IMR-90 (cell line): ENCODE results near the gene NR5A2. TPM values are rescaled to one million over a fixed set of nuclear protein-coding genes. Genes with fewer than 3 reads are reported as not detected.

Experiments used
- ATAC-seq: fragments of 200-7000 bp; cut with Tn5 transposase; 2 replicates; pipeline ENCODE4 v1.9.1; 2020; ENCODE audit warnings: low read depth, mild to moderate bottlenecking, moderate library complexity
- BruUV-seq: library from RNA; stranded (reverse); fragments of 400-500 nt; replicated peaks from 2 replicates; lab custom pipeline; 2021; lab: Mats Ljungman, UMichigan
- CTCF ChIA-PET: fragments of 300-600 bp; formaldehyde crosslinking; extraction: SDS; loops from one replicate; lab custom pipeline; 2021; ENCODE audit warnings: antibody characterized with exemption; lab: Yijun Ruan, JAX
- POLR2A ChIA-PET: fragments of 300-600 bp; sonication (Branson Sonifier 250); formaldehyde crosslinking; loops from one replicate; lab custom pipeline; 2022; ENCODE audit warnings: antibody characterized with exemption; ENCODE audit not compliant: unreplicated experiment; lab: Charles Lee
- DNase-seq: peaks from one replicate; pipeline ENCODE4 v3.0.0; 2013
- H2AFZ ChIP-seq: replicated peaks from 2 replicates; pipeline ENCODE3; 2013; ENCODE audit warnings: low read length, mild to moderate bottlenecking; ENCODE audit not compliant: poor library complexity
- H2AK5ac ChIP-seq: 2 replicates; pipeline ENCODE4 v1.6.1; 2013; ENCODE audit warnings: low read depth, low read length, inconsistent platforms
- H2AK9ac ChIP-seq: replicated peaks from 2 replicates; pipeline ENCODE3; 2013; ENCODE audit warnings: mild to moderate bottlenecking, low read depth, low read length, moderate library complexity; ENCODE audit not compliant: poor library complexity
- H2BK120ac ChIP-seq: 2 replicates; pipeline ENCODE4 v1.6.1; 2013; ENCODE audit warnings: low read depth, low read length, inconsistent platforms
- H2BK15ac ChIP-seq: 3 replicates; pipeline ENCODE4 v1.6.1; 2013; ENCODE audit warnings: low read depth, low read length, inconsistent platforms
- H2BK20ac ChIP-seq: 2 replicates; pipeline ENCODE4 v1.6.1; 2013; ENCODE audit warnings: low read depth, mild to moderate bottlenecking, inconsistent platforms, low read length, moderate library complexity
- H2BK5ac ChIP-seq: 2 replicates; pipeline ENCODE4 v1.6.1; 2013; ENCODE audit warnings: mild to moderate bottlenecking, low read depth, low read length, inconsistent platforms; ENCODE audit not compliant: poor library complexity, severe bottlenecking
- H3K14ac ChIP-seq: replicated peaks from 2 replicates; pipeline ENCODE4 v1.6.1; 2013; ENCODE audit warnings: low read depth, low read length, inconsistent platforms
- H3K18ac ChIP-seq: 2 replicates; pipeline ENCODE4 v1.6.1; 2013; ENCODE audit warnings: low read depth, low read length, control low read depth
- H3K23ac ChIP-seq: 2 replicates; pipeline ENCODE4 v1.6.1; 2013; ENCODE audit warnings: low read depth, low read length, inconsistent platforms
- H3K27ac ChIP-seq: 2 replicates; pipeline ENCODE4 v1.5.1; 2013; ENCODE audit warnings: mild to moderate bottlenecking, control low read depth, low read length; ENCODE audit not compliant: insufficient read depth
- H3K27me3 ChIP-seq: 2 replicates; pipeline ENCODE4 v1.6.1; 2013; ENCODE audit warnings: low read length; ENCODE audit not compliant: control insufficient read depth, insufficient read depth
- H3K36me3 ChIP-seq: 2 replicates; pipeline ENCODE4 v1.6.1; 2013; ENCODE audit warnings: low read length, mixed read lengths; ENCODE audit not compliant: control insufficient read depth, insufficient read depth
- H3K4ac ChIP-seq: 2 replicates; pipeline ENCODE4 v1.6.1; 2013; ENCODE audit warnings: low read depth, low read length, inconsistent platforms
- H3K4me1 ChIP-seq: 2 replicates; pipeline ENCODE4 v1.6.1; 2013; ENCODE audit warnings: low read length, mixed read lengths; ENCODE audit not compliant: control insufficient read depth, insufficient read depth
- H3K4me2 ChIP-seq: 2 replicates; pipeline ENCODE4 v1.6.1; 2013; ENCODE audit warnings: low read depth, mild to moderate bottlenecking, control low read depth, low read length, moderate library complexity
- H3K4me3 ChIP-seq: 2 replicates; pipeline ENCODE4 v1.5.1; 2013; ENCODE audit warnings: low read depth, mild to moderate bottlenecking, control low read depth, low read length, moderate library complexity; ENCODE audit not compliant: insufficient read depth
- H3K56ac ChIP-seq: 2 replicates; pipeline ENCODE4 v1.6.1; 2013; ENCODE audit warnings: low read length, inconsistent platforms; ENCODE audit not compliant: insufficient read depth; ENCODE audit errors: extremely low read depth
- H3K79me1 ChIP-seq, 2 experiments: 2 replicates each; pipeline ENCODE4 v1.6.1; 2013; ENCODE audit warnings: low read length in 2 of 2, inconsistent platforms in 1 of 2, low read depth in 1 of 2
- H3K9ac ChIP-seq: 2 replicates; pipeline ENCODE4 v1.6.1; 2013; ENCODE audit warnings: low read depth, low read length, control low read depth
- H3K9me1 ChIP-seq: 2 replicates; pipeline ENCODE4 v1.6.1; 2013; ENCODE audit warnings: low read length, inconsistent platforms; ENCODE audit not compliant: insufficient read depth
- H3K9me3 ChIP-seq: 2 replicates; pipeline ENCODE4 v1.6.1; 2013; ENCODE audit warnings: low read length; ENCODE audit not compliant: control insufficient read depth, insufficient read depth
- H4K20me1 ChIP-seq: 2 replicates; pipeline ENCODE4 v1.6.1; 2013; ENCODE audit warnings: low read length, inconsistent platforms; ENCODE audit not compliant: insufficient read depth
- H4K5ac ChIP-seq: 2 replicates; pipeline ENCODE4 v1.6.1; 2013; ENCODE audit warnings: mild to moderate bottlenecking, low read depth, low read length, control low read depth
- H4K8ac ChIP-seq, 2 experiments: 2 replicates each; pipeline ENCODE4 v1.6.1; 2013; ENCODE audit warnings: low read depth in 2 of 2, low read length in 2 of 2, control low read depth in 1 of 2, inconsistent platforms in 1 of 2
- H4K91ac ChIP-seq: 2 replicates; pipeline ENCODE4 v1.6.1; 2013; ENCODE audit warnings: low read depth, low read length, inconsistent platforms; ENCODE audit not compliant: insufficient read depth
- BHLHE40 ChIP-seq: fragments of 150-350 bp; IDR thresholded peaks from 2 replicates; pipeline ENCODE4 v1.6.1; 2016; ENCODE audit warnings: mild to moderate bottlenecking, low read depth, low read length
- CEBPB ChIP-seq: IDR thresholded peaks from 2 replicates; pipeline ENCODE4 v1.6.1; 2012; ENCODE audit warnings: low read depth, low read length, improper control_type of control experiment
- CHD1 ChIP-seq: IDR thresholded peaks from 2 replicates; pipeline ENCODE4 v1.6.1; 2012; ENCODE audit warnings: low read depth, low read length, improper control_type of control experiment
- CTCF ChIP-seq: conservative IDR thresholded peaks from 2 replicates; pipeline ENCODE4 v1.5.1; 2012; ENCODE audit warnings: mild to moderate bottlenecking, low read depth, low read length, improper control_type of control experiment
- ELK1 ChIP-seq: fragments of 150-350 bp; IDR thresholded peaks from 2 replicates; pipeline ENCODE4 v1.6.1; 2016; ENCODE audit warnings: low read depth, mild to moderate bottlenecking, low read length, moderate library complexity, borderline replicate concordance
- FOS ChIP-seq: fragments of 150-350 bp; IDR thresholded peaks from 2 replicates; pipeline ENCODE4 v1.6.1; 2016; ENCODE audit warnings: low read depth, low read length
- MAFK ChIP-seq: IDR thresholded peaks from 2 replicates; pipeline ENCODE4 v1.6.1; 2012; ENCODE audit warnings: low read depth, low read length, improper control_type of control experiment
- MAZ ChIP-seq: IDR thresholded peaks from 2 replicates; pipeline ENCODE4 v1.6.1; 2012; ENCODE audit warnings: low read depth, mild to moderate bottlenecking, low read length, improper control_type of control experiment, moderate library complexity, borderline replicate concordance
- MXI1 ChIP-seq: IDR thresholded peaks from 2 replicates; pipeline ENCODE4 v1.6.1; 2012; ENCODE audit warnings: low read depth, mild to moderate bottlenecking, low read length, moderate library complexity, borderline replicate concordance
- NFE2L2 ChIP-seq: fragments of 150-350 bp; IDR thresholded peaks from 2 replicates; pipeline ENCODE4 v1.6.1; 2016; ENCODE audit warnings: low read depth, mild to moderate bottlenecking, low read length
- POLR2A ChIP-seq: IDR thresholded peaks from 2 replicates; pipeline ENCODE4 v1.6.1; 2012; ENCODE audit warnings: mild to moderate bottlenecking, low read depth, low read length
- RAD21 ChIP-seq: IDR thresholded peaks from 2 replicates; pipeline ENCODE4 v1.6.1; 2012; ENCODE audit warnings: low read length, improper control_type of control experiment
- RCOR1 ChIP-seq: IDR thresholded peaks from 2 replicates; pipeline ENCODE4 v1.6.1; 2012; ENCODE audit warnings: mild to moderate bottlenecking, low read length, improper control_type of control experiment; ENCODE audit not compliant: insufficient replicate concordance
- RFX5 ChIP-seq: IDR thresholded peaks from 2 replicates; pipeline ENCODE4 v1.8.0; 2012; ENCODE audit warnings: low read depth, mild to moderate bottlenecking, low read length, moderate library complexity
- SMC3 ChIP-seq: fragments of 150-350 bp; IDR thresholded peaks from 2 replicates; pipeline ENCODE4 v1.6.1; 2016; ENCODE audit warnings: low read depth, mild to moderate bottlenecking, antibody characterized with exemption, low read length, moderate library complexity
- USF2 ChIP-seq: fragments of 150-350 bp; IDR thresholded peaks from 2 replicates; pipeline ENCODE4 v1.6.1; 2017; ENCODE audit warnings: mild to moderate bottlenecking, antibody characterized with exemption, low read length, low read depth
- WGBS, 2 experiments: methylation state at CpG; one replicate each; pipeline versions ENCODE4 v1.1.5 to v1.1.7; 2013; ENCODE audit warnings: missing lambda C conversion rate in 2 of 2; ENCODE audit not compliant: insufficient read length in 1 of 2; ENCODE audit errors: extremely low coverage in 2 of 2; 5-methylcytosine and 5-hydroxymethylcytosine counted together
- dilution Hi-C: fragments of 300-500 bp; cut with HindIII; formaldehyde crosslinking; loops from one replicate; pipeline ENCODE4 v1.14.3; 2018; ENCODE audit warnings: low sequenced_read_pairs; ENCODE audit not compliant: unreplicated experiment
- in situ Hi-C: fragments of 300-500 bp; cut with MboI; formaldehyde crosslinking; loops from 3 replicates; pipeline ENCODE4 v1.14.3; 2019; ENCODE audit warnings: low sequenced_read_pairs, inconsistent platforms, mixed read lengths
- intact Hi-C: fragments of 100-400 bp; cut with micrococcal nuclease; formaldehyde crosslinking; loops from 2 replicates; pipeline ENCODE4 v1.10.0; 2022
- polyA plus RNA-seq, 3 experiments: library from polyadenylated mRNA; depleted of rRNA; stranded (reverse); fragments of >200 nt; gene quantifications; 2 replicates each; pipeline ENCODE4 v1.2.3, GENCODE V29; 2012; ENCODE audit warnings: low replicate concordance in 1 of 3
- total RNA-seq: library from RNA; depleted of rRNA; stranded (reverse); fragments of >200 nt; gene quantifications from 2 replicates; pipeline ENCODE4 v1.2.3, GENCODE V29; 2012

Gene NR5A2
- total and polyA plus RNA-seq, 2 of the 4 experiments (the other 2 are of a cell fraction) = 0.03 to 0.18 TPM

DNA sequence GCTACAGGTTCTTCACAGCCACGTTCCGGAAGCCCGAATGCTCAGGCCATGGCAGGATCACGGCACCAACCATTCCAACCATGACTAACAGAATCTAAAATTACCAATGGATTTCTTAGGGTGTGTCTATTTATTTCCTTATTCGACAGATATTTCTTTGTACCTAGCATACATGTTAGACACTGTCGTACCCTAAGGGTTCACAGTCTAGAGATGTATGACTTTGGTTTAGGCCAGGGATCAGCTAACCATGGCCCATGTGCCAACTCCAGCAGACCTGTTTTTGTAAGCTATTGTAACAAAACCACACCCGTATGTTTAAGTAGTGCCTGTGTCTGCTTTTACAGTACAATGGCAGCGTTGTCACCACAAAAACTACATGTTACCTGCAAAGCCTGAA is 167.0 kb downstream of the NR5A2 start:
- Histone ChIP-seq H3K9me3 (no peaks in the 10 kb centered on the region), H3K4me3 (no peak overlapping the region), H3K18ac (no peak overlapping the region), H3K27me3 (no peaks in the 10 kb centered on the region), H4K8ac (no peak overlapping the region), H3K56ac (no peak overlapping the region), H4K5ac (no peak overlapping the region), H3K23ac (no peak overlapping the region), H3K4ac (no peak overlapping the region), H3K9me1 (0 out of 2 replicates have a peak, but pooled peaks cover 4% of the 10 kb centered on the region), H2AK5ac (peak overlapping the region; percentile 46; the same call in 1 of the 2 replicates), H3K27ac (no peak overlapping the region), H2BK15ac (no peak overlapping the region), H2BK20ac (no peak overlapping the region), H3K4me1 (peaks cover 3% of the 10 kb centered on the region), H2BK5ac (no peak overlapping the region), H4K91ac (no peak overlapping the region), H4K20me1 (no peaks in the 10 kb centered on the region), H2AFZ (no peak overlapping the region), H3K9ac (no peak overlapping the region), H3K14ac (no peak overlapping the region), H3K36me3 (no peaks in the 10 kb centered on the region), H3K79me1 (no peaks in the 10 kb centered on the region), H2BK120ac (no peak overlapping the region), H2AK9ac (no peak overlapping the region), H3K4me2 (no peak overlapping the region)
- no CpG with 5 or more reads among the region's 8 CpGs for WGBS, 2 experiments
- ChIA-PET CTCF (no interaction called here), POLR2A (no interaction called here)
- no peak for ATAC-seq
- no peak for DNase-seq
- dilution Hi-C loops = no loop called here
- in situ Hi-C loops = no loop called here
- TF ChIP-seq MXI1 (no peak), POLR2A (no peak), MAFK (no peak), CEBPB (no peak), RFX5 (no peak), MAZ (no peak), USF2 (no peak), FOS (no peak), NFE2L2 (no peak), BHLHE40 (no peak), RCOR1 (no peak), RAD21 (no peak), CHD1 (no peak), ELK1 (no peak), SMC3 (no peak), CTCF (no peak)
- intact Hi-C loops = no loop called here
- no TSS peak for BruUV-seq
